CD4-positive, alpha-beta memory T cell (primary cell): ENCODE results near the gene MRPL4. TPM values are rescaled to one million over a fixed set of nuclear protein-coding genes. Genes with fewer than 3 reads are reported as not detected.

Experiments used
- CTCF ChIA-PET: fragments of 350-600 bp; sonication (Branson Sonifier 250); formaldehyde crosslinking; loops from one replicate; lab custom pipeline; 2021; ENCODE audit warnings: inconsistent platforms; ENCODE audit not compliant: partially characterized antibody; lab: Charles Lee
- POLR2A ChIA-PET: fragments of 350-600 bp; sonication (Branson Sonifier 250); formaldehyde crosslinking; loops from one replicate; lab custom pipeline; 2021; ENCODE audit not compliant: partially characterized antibody; lab: Charles Lee
- DNase-seq, 5 donors: peaks; one replicate each; pipeline versions ENCODE4 v3.0.0 to v3.0.0-alpha.2; 2020 to 2022; ENCODE audit warnings: mixed read lengths in 1 of 5
- H3K27ac ChIP-seq: one replicate; pipeline ENCODE4 v1.7.0; 2013; ENCODE audit warnings: low read depth, low read length
- H3K27me3 ChIP-seq: 2 replicates; pipeline ENCODE4 v1.7.0; 2013; ENCODE audit warnings: mild to moderate bottlenecking, low read length, moderate library complexity; ENCODE audit not compliant: insufficient read depth
- H3K36me3 ChIP-seq: 2 replicates; pipeline ENCODE4 v1.7.0; 2013; ENCODE audit warnings: mild to moderate bottlenecking, low read length, moderate library complexity; ENCODE audit not compliant: insufficient read depth
- H3K4me1 ChIP-seq: 2 replicates; pipeline ENCODE4 v1.7.0; 2013; ENCODE audit warnings: mild to moderate bottlenecking, low read length, moderate library complexity; ENCODE audit not compliant: insufficient read depth
- H3K4me3 ChIP-seq, 2 donors: one replicate each; pipeline ENCODE4 v1.7.0; 2013; ENCODE audit warnings: low read length in 2 of 2, mild to moderate bottlenecking in 1 of 2
- H3K9me3 ChIP-seq, 2 donors: one replicate each; pipeline ENCODE4 v1.7.0; 2013; ENCODE audit warnings: low read length in 2 of 2, control low read depth in 1 of 2; ENCODE audit not compliant: control insufficient read depth in 1 of 2
- H3K27ac Mint-ChIP-seq, 7 donors: one replicate each; pipeline ENCODE4 v1.8.0; 2020 to 2021; ENCODE audit warnings: mixed read lengths in 7 of 7, mild to moderate bottlenecking in 6 of 7, inconsistent platforms in 3 of 7, moderate library complexity in 3 of 7
- H3K27me3 Mint-ChIP-seq, 2 donors: one replicate each; pipeline ENCODE4 v1.8.0; 2020 to 2021; ENCODE audit warnings: mixed read lengths in 2 of 2
- H3K36me3 Mint-ChIP-seq, 2 donors: one replicate each; pipeline ENCODE4 v1.8.0; 2020 to 2021; ENCODE audit warnings: mixed read lengths in 2 of 2, inconsistent platforms in 1 of 2, mild to moderate bottlenecking in 1 of 2
- H3K4me1 Mint-ChIP-seq, 4 donors: one replicate each; pipeline ENCODE4 v1.8.0; 2020 to 2021; ENCODE audit warnings: mixed read lengths in 4 of 4, mild to moderate bottlenecking in 1 of 4
- H3K4me3 Mint-ChIP-seq, 8 donors: one replicate each; pipeline ENCODE4 v1.8.0; 2020 to 2021; ENCODE audit warnings: mixed read lengths in 8 of 8, mild to moderate bottlenecking in 7 of 8, moderate library complexity in 6 of 8, inconsistent platforms in 3 of 8
- H3K9me3 Mint-ChIP-seq, 8 donors: one replicate each; pipeline ENCODE4 v1.8.0; 2020 to 2021; ENCODE audit warnings: mixed read lengths in 8 of 8, mild to moderate bottlenecking in 5 of 8, inconsistent platforms in 3 of 8, moderate library complexity in 1 of 8
- intact Hi-C: fragments of 100-400 bp; cut with micrococcal nuclease; formaldehyde crosslinking; loops from one replicate; pipeline ENCODE4 v1.15.1; 2023
- polyA plus RNA-seq, 2 donors: library from polyadenylated mRNA; unstranded; fragments of 300-500 nt; fragmentation: Illumina TruSeq; gene quantifications; one replicate each; pipeline ENCODE4 v1.2.3, GENCODE V29; 2021
- total RNA-seq, 2 experiments: library from RNA; stranded (reverse); gene quantifications; one replicate each; pipeline ENCODE4 v1.2.3, GENCODE V29; 2021

The MRPL4 gene
- total and polyA plus RNA-seq, 4 experiments from 2014 or later = 28.9 to 44.6 (median 39.9) TPM

- no peak overlapping the region for H3K27ac ChIP-seq
- peaks cover 43 to 48% of the 10 kb centered on the region in 2 donors for H3K27me3 Mint-ChIP-seq
- peaks cover 82% of the 10 kb centered on the region for H3K4me1 ChIP-seq
- H3K27ac Mint-ChIP-seq = peak overlapping the region in 4 of 7 donors; percentile 37 to 89 (median 68)
- H3K4me1 Mint-ChIP-seq = peaks cover 36 to 73% (median 56%) of the 10 kb centered on the region in 4 donors
- peak; percentile 49 to 68 (median 55) for DNase-seq
- no peaks in the 10 kb centered on the region for H3K36me3 Mint-ChIP-seq
- no peaks in the 10 kb centered on the region for H3K36me3 ChIP-seq
- peaks cover 0 to 11% (median 0%) of the 10 kb centered on the region in 8 donors for H3K9me3 Mint-ChIP-seq
- peak overlapping the region; percentile 34 to 58 for H3K4me3 ChIP-seq
- intact Hi-C loops = no loop called here
- no peaks in the 10 kb centered on the region for H3K9me3 ChIP-seq
- ChIA-PET CTCF (interaction anchor here (0.5 to 3.2 kb wide), 5 partner anchors 22 to 98 kb away, joined by 3 to 20 read pairs (median 4); partner anchors contain the start of gene ICAM1), POLR2A (interaction anchor here (1.5 to 9.3 kb wide), 3 partner anchors 22 to 88 kb away, joined by 7 to 111 read pairs (median 27); partner anchors contain the start of genes ICAM1, RAVER1 and TYK2)
- peak overlapping the region; percentile 67 to 89 (median 79) for H3K4me3 Mint-ChIP-seq
- peaks cover 67% of the 10 kb centered on the region for H3K27me3 ChIP-seq
Observed at GRCh38 chr19:10292206-10292788, 40.3 kb downstream of the MRPL4 start.

GRCh38 chr19:10292789-10293636 lies 41.0 kb downstream of the MRPL4 start:
- H3K4me1 Mint-ChIP-seq = peaks cover 34 to 66% (median 51%) of the 10 kb centered on the region in 4 donors
- intact Hi-C loops = no loop called here
- H3K27ac Mint-ChIP-seq = peak overlapping the region in 6 of 7 donors; percentile 10 to 94 (median 69)
- peaks cover 0 to 11% (median 0%) of the 10 kb centered on the region in 8 donors for H3K9me3 Mint-ChIP-seq
- POLR2A ChIA-PET = interaction anchor here (1.0 to 9.3 kb wide), 3 partner anchors 19 to 88 kb away, joined by 3 to 111 read pairs (median 27); partner anchors contain the start of genes ICAM1 and TYK2
- Histone ChIP-seq H3K27me3 (peaks cover 60% of the 10 kb centered on the region), H3K27ac (no peak overlapping the region), H3K9me3 (no peaks in the 10 kb centered on the region), H3K4me1 (peaks cover 75% of the 10 kb centered on the region), H3K4me3 (peak overlapping the region in 1 of 2 donors; percentile 58), H3K36me3 (no peaks in the 10 kb centered on the region)
- DNase-seq = peak in 1 of 5 donors; percentile 27
- peak overlapping the region; percentile 39 to 89 (median 71) for H3K4me3 Mint-ChIP-seq
- H3K27me3 Mint-ChIP-seq = peaks cover 41 to 46% of the 10 kb centered on the region in 2 donors
- CTCF ChIA-PET = interaction anchor here (1.5 kb wide), 1 partner anchor 98 kb away, joined by 6 read pairs; no protein-coding TSS in a partner anchor
- H3K36me3 Mint-ChIP-seq = no peaks in the 10 kb centered on the region

- ChIA-PET CTCF (no interaction called here), POLR2A (interaction anchor here (1.0 to 9.3 kb wide), 2 partner anchors 20 to 23 kb away, joined by 3 to 111 read pairs; partner anchors contain the start of gene ICAM1)
- intact Hi-C loops = no loop called here
- peaks cover 36 to 42% of the 10 kb centered on the region in 2 donors for H3K27me3 Mint-ChIP-seq
- Histone ChIP-seq H3K4me3 (no peak overlapping the region), H3K27me3 (peaks cover 55% of the 10 kb centered on the region), H3K4me1 (peaks cover 68% of the 10 kb centered on the region), H3K36me3 (no peaks in the 10 kb centered on the region), H3K27ac (no peak overlapping the region), H3K9me3 (no peaks in the 10 kb centered on the region)
- H3K9me3 Mint-ChIP-seq = peaks cover 0 to 11% (median 0%) of the 10 kb centered on the region in 8 donors
- peak overlapping the region in 3 of 7 donors; percentile 68 to 94 (median 89) for H3K27ac Mint-ChIP-seq
- H3K4me1 Mint-ChIP-seq = peaks cover 29 to 61% (median 46%) of the 10 kb centered on the region in 4 donors
- H3K36me3 Mint-ChIP-seq = no peaks in the 10 kb centered on the region
- peak overlapping the region in 5 of 8 donors; percentile 26 to 89 (median 52) for H3K4me3 Mint-ChIP-seq
- no peak for DNase-seq
Observed at GRCh38 chr19:10293637-10294367, 41.8 kb downstream of the MRPL4 start.

- no peak for DNase-seq
- H3K27me3 ChIP-seq = peaks cover 51% of the 10 kb centered on the region
- POLR2A ChIA-PET = interaction anchor here (9.3 kb wide), 1 partner anchor 24 kb away, joined by 111 read pairs; the partner anchor contains the start of gene ICAM1
Observed at GRCh38 chr19:10294368-10294697, 42.3 kb downstream of the MRPL4 start.

GRCh38 chr19:10295305-10295846 lies 43.4 kb downstream of the MRPL4 start:
- H3K4me3 Mint-ChIP-seq = peak overlapping the region; percentile 84 to 89 (median 86)
- H3K27me3 ChIP-seq = peaks cover 44% of the 10 kb centered on the region
- H3K36me3 ChIP-seq = no peaks in the 10 kb centered on the region
- peak overlapping the region in 6 of 7 donors; percentile 60 to 81 (median 80) for H3K27ac Mint-ChIP-seq
- no peaks in the 10 kb centered on the region for H3K9me3 ChIP-seq
- H3K4me3 ChIP-seq = peak overlapping the region in 1 of 2 donors; percentile 55
- H3K4me1 ChIP-seq = peaks cover 52% of the 10 kb centered on the region
- H3K27me3 Mint-ChIP-seq = peaks cover 31 to 32% of the 10 kb centered on the region in 2 donors
- intact Hi-C loops = loop anchor here (1.0 kb wide), 1 partner anchor 26 kb away; no protein-coding TSS in a partner anchor
- H3K27ac ChIP-seq = no peak overlapping the region
- peak; percentile 71 to 73 (median 73) for DNase-seq
- H3K36me3 Mint-ChIP-seq = no peaks in the 10 kb centered on the region
- peaks cover 24 to 49% (median 37%) of the 10 kb centered on the region in 4 donors for H3K4me1 Mint-ChIP-seq
- CTCF ChIA-PET = interaction anchor here (0.8 to 1.6 kb wide), 2 partner anchors 25 to 93 kb away, joined by 3 to 6 read pairs; partner anchors contain the start of gene ICAM1
- POLR2A ChIA-PET = interaction anchor here (0.6 to 2.2 kb wide), 5 partner anchors 9 to 85 kb away, joined by 3 to 10 read pairs (median 6); partner anchors contain the start of genes ICAM1, ICAM4, RAVER1 and TYK2
- peaks cover 0 to 11% (median 0%) of the 10 kb centered on the region in 8 donors for H3K9me3 Mint-ChIP-seq

More at GRCh38 chr19:10294368-10294697, 42.3 kb downstream of the MRPL4 start:
- H3K4me3 Mint-ChIP-seq = peak overlapping the region in 6 of 8 donors; percentile 10 to 84 (median 44)
- peaks cover 63% of the 10 kb centered on the region for H3K4me1 ChIP-seq
- peaks cover 0 to 11% (median 0%) of the 10 kb centered on the region in 8 donors for H3K9me3 Mint-ChIP-seq
- CTCF ChIA-PET = no interaction called here
- no peak overlapping the region for H3K4me3 ChIP-seq
- no peaks in the 10 kb centered on the region for H3K36me3 Mint-ChIP-seq
- H3K27me3 Mint-ChIP-seq = peaks cover 32 to 37% of the 10 kb centered on the region in 2 donors
- peaks cover 28 to 56% (median 43%) of the 10 kb centered on the region in 4 donors for H3K4me1 Mint-ChIP-seq
- intact Hi-C loops = no loop called here
- no peaks in the 10 kb centered on the region for H3K36me3 ChIP-seq
- peak overlapping the region in 1 of 7 donors; percentile 68 for H3K27ac Mint-ChIP-seq
- H3K9me3 ChIP-seq = no peaks in the 10 kb centered on the region
- H3K27ac ChIP-seq = no peak overlapping the region
